HG03045 (cell line): Measurements from ENCODE around the gene YIPF5.

Experiments
- ATAC-seq: cut with Tn5 transposase; IDR thresholded peaks from one replicate; pipeline ENCODE4 v1.9.1; 2021; ENCODE audit warnings: mild to moderate bottlenecking, moderate library complexity; ENCODE audit not compliant: unreplicated experiment

YIPF5 gene

DNA sequence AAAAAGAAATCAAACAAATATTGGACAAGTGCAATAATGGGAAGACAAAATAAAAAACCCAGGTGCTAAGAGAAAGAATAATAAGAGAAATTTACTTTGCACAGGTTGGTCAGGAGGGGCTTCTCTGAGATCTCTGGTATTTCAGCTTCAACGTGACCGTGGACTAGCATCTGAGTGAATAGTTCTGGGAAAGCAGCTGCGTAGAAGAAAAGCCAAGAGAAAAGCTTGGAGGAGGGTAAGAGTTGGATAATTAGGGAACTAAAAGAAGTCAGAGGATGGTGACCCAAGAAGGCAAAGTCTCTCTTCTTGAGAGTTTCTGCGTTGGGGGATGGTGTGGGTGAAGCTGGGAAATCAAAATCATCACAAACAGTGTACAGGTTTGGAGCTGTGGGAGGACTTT is 41.6 kb downstream of the YIPF5 start:
- ATAC-seq, result no peak

DNA sequence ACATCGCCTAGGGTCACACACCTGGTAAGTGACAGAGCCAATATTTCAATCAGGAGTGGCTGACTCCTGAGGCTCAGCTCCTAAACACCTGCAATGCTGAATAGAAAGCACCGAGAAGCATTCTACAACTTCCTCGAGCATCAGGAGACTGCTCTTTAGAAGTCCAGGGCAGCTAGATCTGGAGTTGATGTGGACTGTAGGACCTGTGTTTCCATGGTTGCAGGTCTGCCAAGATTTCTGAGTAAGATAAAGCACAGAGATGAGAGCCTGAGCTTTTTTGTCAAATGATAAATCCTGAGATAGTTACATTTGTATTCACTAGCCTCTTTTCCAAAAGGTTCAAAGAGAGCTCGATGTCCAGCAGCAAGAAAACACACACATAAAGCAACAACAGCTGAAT is 43.8 kb downstream of the YIPF5 start:
- ATAC-seq, result no peak

DNA sequence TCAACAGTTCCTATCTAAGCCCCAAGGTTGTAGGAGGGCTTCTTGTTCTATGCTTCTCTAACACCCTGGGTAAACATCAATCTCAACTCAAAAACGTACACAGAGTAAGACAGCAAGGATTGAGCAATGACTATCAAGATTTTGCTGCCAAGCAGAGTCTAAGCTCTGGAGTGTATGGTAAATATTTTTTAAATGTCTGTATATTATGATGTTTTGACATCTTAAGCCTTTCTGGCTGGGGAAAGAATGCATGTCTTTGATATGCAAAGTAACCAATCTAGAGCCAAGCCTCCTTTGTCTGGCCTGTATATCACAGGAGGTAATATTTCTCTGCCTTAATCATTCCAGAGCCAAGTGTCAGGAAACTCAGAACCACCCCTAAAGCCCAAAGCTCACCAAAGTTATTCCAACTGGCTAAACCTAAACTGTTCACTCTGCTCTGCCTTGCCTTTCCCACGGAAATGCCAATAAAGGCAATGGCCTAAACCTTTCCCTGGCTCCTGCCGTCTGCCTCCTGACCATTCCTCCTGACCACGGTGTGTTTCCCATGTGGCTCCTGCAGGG is 45.2 kb downstream of the YIPF5 start:
- ATAC-seq, result no peak

GRCh38 chr5:144122641-144123040 is 47.8 kb downstream of the YIPF5 start:
- ATAC-seq, result no peak

- no peak for ATAC-seq
Observed at GRCh38 chr5:144122081-144122480, 48.4 kb downstream of the YIPF5 start.

DNA sequence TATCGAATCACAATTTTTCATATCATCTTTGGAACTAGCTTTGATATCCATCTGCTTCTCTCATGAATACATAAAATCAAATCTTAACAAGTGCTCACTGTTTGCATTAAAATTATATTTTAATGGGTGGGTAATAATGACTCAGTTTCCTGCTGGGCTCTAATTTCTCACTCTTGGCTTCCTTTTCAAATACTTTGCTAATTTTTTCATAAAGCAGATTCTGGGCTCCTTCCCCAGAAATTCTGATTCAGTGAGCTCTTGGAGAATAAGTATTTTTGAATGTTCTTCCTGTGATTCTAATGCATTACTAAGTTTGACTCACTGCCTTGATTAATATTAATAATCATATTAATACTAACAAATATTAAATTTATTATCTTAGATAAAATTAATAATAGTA is 48.9 kb downstream of the YIPF5 start:
- no peak for ATAC-seq

DNA sequence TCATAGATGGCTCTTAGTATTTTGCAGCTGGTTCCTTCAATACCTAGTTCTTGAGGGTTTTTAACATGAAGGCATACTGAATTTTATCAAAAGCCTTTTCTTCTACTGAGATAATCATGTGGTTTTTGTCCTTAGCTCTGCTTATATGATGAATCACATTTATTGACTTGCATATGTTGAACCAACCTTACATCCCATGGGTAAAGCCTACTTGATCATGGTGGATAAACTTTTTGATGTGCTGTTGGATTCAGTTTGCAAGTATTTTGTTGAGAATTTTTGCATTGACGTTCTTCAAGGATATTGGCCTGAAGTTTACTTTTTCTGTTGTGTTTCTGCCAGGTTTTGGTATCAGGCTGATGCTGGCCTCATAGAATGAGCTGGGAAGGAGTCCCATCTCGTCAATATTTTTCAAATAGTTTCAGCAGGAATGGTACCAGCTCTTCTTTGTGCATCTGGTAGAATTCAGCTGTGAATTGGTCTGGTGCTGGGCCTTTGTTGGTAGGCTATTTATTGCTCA is 49.7 kb downstream of the YIPF5 start:
- no peak for ATAC-seq

- no peak for ATAC-seq
Observed at GRCh38 chr5:144117412-144117811, 53.0 kb downstream of the YIPF5 start.

- ATAC-seq, result no peak
Observed at GRCh38 chr5:144114571-144114970, 55.9 kb downstream of the YIPF5 start.
